GM19025 (cell line): Measurements from ENCODE around the gene COX18.

Experiments
- ATAC-seq: cut with Tn5 transposase; IDR thresholded peaks from one replicate; pipeline ENCODE4 v1.9.1; 2021; ENCODE audit warnings: mild to moderate bottlenecking, low read depth, moderate library complexity; ENCODE audit not compliant: unreplicated experiment

Gene COX18

GRCh38 chr4:73053974-73054480 lies 15.5 kb downstream of the COX18 start:
- no peak for ATAC-seq

DNA sequence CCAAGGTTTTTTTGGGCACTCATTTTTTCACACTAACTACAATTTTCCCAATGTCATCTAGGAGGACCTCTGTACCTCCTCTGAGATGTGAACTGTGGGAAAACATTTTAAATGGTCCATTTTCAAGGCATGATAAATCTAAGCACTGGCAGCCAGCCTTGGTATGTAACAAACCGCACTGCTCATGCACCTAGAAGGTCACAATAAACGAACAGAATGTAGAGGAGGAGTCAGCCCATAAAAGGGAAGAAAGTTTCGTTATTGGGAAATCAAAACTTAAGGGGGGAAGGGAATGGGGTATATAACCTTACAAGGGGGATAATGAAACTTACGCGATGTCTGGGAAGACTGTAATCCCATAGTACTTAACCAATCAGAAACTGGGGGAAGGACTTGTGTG lies 16.4 kb downstream of the COX18 start:
- no peak for ATAC-seq

GRCh38 chr4:73051625-73052024 lies 17.9 kb downstream of the COX18 start:
- no peak for ATAC-seq

DNA sequence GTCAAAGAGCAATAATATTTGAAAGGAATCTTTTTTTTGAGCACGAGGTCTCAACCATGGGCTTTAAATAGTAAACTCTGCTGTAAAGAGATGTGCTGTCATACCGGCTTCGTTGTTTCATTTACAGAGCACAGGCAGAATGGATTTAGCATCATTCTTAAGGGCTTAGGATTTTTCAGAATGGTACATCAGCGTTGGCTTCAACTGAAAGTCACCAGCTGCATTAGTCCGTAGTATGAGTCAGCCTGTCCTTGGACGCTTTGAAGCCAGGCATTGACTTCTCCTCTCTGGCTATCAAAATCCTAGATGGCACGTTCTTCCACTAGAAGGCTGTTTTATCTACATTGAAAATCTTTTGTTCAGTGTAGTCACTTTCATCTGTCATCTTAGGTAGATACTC lies 23.6 kb downstream of the COX18 start:
- ATAC-seq, result no peak

GRCh38 chr4:73037057-73037456 lies 32.5 kb downstream of the COX18 start:
- ATAC-seq, result no peak

- no peak for ATAC-seq
Observed at GRCh38 chr4:73036123-73036522, 33.4 kb downstream of the COX18 start.

DNA sequence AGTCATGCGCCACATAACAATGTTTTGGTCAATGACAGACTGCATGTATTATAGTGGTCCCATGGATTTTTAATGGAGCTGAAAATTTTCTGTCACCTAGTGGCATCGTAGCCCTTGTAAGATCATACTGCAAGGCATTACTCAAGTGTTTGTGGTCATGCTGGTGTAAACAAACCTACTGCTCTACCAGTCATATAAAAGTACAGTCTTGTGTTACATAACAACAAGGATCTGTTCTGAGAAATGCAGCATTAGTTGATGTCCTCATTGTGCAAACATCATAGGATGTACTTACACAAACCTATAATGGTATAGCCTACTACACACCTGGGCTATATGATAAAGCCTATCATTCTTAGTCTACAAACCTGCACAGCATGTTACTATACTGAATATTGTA lies 34.6 kb downstream of the COX18 start:
- ATAC-seq, result no peak

DNA sequence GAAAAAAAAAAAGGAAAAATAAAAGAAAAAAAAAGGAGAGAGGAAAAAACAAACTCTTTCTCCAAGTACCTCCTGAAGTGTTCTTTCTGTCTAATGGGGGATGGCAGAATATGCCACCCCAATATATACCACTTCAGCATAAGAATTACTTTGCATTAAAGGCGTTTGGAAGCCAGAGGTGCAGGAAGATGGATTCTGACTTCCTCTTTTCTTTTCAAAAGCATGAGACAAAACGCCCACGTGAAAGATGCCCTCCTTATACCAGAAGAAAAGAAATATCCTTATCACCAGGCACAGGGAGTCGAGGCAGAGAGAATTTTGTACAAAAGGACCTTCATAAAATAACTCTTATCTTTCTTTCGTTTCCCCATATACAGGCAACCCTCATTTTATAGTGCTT lies 40.9 kb downstream of the COX18 start:
- no peak for ATAC-seq

DNA sequence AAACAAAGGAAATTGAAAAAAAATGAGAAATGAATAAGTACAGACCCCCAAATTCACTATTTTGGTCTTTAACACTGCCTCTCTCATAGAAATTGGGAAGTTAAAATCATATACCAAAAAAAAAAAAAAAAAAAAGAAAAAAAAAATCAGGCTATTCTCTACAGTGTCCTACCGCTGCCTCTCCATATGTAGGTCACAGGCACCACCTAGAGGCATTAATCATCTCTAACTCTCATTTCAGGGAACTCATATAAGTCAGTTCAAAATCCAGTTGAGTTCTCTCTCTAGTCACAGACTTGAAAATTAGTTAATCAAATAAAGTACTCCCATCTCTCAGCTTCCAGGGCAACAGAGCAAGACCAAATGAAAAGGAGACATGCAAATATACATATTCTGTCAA lies 47.9 kb downstream of the COX18 start:
- no peak for ATAC-seq

DNA sequence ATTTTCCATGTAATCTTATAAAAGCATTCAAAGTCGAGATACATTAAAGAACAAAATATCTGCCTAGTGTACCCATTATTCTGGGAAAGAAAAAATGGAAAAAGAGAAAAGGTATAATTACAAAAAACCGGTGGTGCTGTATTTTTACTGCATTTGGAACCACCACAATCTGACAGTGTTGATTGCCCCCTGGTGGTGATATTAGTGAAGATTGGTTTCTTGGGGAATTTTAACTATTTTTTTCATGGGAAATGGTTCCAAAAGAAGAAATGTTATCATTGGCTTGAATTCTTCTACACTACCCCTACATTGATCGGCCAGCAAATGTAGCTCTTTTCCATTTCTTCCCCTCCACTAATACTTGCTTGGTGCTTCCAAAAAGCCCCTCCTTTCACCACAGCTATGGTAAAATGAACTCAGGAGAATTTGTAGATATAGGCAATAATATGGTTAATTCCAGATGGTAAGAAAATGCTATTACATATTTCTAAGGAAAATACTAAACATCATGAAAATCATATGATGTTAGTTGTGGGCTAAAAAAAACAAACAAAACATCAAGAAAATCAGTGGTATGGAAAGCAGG lies 50.0 kb downstream of the COX18 start:
- no peak for ATAC-seq

- no peak for ATAC-seq
Observed at GRCh38 chr4:73018595-73018994, 50.9 kb downstream of the COX18 start.

DNA sequence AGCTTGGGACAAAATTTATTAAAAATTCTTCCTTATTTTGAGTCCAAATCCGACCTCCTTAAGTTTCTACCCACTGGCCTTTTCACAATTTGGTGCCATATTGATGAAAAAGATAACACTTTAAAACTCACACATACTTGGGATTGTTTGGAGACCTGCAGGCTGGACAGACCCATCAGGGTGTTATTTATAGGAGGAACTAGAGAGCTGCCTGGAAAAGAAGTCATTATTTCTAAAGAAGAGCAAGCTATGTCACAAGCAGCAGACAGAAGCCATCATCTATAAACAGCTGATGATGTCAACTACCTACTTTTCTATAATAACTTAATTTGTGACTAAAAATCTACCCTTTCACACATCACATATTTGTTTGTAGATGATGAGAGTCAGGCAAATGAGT lies 56.2 kb downstream of the COX18 start:
- no peak for ATAC-seq

DNA sequence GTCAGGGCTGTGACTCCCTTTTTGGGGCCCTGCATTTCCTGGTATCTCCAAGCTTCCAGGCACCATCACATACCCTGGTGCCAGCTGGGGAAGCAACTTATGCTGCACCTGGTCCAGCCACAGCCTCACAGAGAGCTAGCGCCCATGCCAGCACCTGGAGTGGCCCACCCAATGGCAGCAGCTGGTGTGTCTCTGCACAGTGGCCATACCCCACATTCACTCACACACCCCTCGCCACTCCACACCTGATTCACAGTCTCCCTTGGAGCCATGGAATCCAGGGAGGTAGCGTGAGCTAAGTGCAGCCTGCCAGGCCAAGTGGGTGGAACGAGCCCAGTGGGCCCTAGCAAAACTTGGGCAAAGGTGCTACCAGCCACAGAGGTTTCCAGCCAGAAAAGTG lies 56.8 kb downstream of the COX18 start:
- ATAC-seq, result no peak

DNA sequence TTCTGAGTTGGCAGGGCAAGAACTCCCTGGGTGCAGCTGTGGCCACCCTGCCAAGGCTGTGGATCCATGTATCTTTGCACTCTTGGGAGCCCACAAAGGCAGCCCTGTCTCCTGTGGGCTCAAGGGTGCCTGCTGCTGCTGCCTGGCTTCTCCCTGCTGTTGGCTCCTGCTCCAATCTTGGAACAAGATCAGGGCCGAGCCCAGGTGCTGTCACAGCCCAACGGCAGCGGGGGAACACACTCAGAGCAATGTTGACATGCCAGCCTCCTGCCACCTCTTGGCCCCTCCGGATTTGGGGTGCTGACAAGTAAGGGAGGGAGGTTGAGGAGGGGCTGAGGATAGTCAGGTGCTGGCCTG lies 57.9 kb downstream of the COX18 start:
- no peak for ATAC-seq

DNA sequence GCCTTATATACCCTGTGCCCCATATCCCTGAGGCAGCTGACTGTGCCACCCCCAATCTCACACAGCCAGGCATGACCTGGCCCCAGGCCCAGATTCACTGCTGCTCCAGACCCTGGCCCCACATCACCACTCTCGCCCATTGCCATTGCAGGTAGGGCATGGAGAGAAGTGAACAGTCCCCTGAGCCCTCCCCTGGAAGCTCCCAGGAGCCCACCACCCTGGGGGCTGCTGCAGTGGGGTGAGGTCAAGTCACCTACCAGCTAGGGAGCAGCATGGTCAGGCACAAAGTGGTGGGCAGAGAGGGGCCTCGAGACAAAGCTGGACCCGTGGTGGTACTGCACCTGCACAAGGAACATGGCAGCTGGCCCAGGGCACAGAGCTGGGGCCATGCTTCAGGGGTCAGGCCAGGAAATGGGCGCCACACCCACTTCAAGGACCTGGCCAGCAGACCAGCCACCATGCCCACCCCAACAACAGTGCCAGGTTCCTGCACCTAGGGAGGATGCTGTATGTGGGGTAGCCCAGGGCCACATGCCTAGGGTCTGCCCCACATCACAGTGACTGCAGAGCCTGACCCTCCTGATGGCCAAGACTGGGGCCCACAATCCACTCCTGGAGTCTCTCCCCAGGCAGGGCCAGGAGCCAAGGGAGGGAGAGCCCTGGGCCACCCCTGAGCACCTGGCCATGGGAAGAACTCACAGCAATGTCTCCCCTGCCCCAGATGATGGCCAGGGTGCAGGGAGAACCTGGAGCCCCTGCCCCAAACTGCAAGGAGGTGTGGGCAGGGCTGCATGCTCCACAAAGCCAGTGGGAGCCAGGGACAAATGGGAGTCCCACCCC lies 58.5 kb downstream of the COX18 start:
- no peak for ATAC-seq

- no peak for ATAC-seq
Observed at GRCh38 chr4:73007526-73008100, 61.9 kb downstream of the COX18 start.

DNA sequence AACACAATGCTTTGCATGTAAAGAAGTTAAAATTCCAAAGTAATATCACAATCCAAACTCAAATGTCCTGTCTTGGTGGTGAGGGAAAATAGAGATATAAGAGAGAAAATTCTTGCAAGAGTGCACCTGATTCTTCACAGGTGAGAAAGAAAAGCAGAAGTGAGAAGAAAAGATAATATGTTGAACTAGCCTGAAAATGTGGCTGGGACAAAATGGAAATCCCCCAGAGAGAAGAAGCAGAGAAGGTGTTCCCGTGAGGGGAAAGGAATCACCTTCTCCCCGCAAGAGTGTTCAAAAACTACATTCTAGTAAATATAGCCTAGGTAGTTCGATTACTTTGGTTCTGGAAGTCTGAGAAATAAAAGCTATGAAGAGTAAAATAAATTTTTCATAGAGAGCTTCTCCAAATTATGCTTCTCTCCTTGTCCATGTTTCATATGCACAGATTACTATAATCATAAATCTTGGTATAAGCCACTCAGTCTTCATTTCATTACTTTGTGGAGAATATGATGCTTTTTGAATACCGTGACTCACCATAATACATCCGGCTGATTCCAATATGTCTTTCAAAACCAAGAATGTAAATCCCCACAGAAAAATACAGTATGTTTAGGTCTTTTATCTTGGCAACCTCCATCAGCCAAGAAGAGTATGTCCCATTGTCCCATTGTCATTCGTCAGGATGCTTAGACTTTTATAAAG lies 63.1 kb downstream of the COX18 start:
- ATAC-seq, result no peak

DNA sequence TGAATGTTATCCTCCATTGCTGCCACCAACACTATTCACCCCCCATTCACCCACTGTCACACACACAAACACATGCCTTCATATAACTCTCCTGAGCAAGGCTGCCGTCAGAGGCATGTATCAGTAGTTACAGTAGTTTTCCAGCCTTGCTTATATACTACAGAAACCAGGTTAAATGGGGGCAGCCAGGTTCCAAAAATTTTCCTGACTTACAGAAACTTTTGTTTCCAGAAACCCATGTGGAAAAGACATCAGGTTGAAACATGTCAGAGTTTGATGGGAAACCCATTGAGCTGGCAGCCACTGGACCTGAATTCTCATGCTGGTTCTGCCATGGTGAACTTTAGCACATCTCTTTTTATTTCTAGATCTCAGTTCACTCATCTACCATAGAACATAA lies 64.0 kb downstream of the COX18 start:
- no peak for ATAC-seq
